CD4-positive, alpha-beta T cell (primary cell): ENCODE measurements around the gene GPC2. TPM values are rescaled to one million over a fixed set of nuclear protein-coding genes. Genes with fewer than 3 reads are reported as not detected.

Experiments
- ATAC-seq: fragments of 200-7000 bp; cut with Tn5 transposase; one replicate; pipeline ENCODE4 v1.10.0; 2022; ENCODE audit warnings: mild to moderate bottlenecking; ENCODE audit not compliant: poor library complexity
- CTCF ChIA-PET: fragments of 350-600 bp; sonication (Branson Sonifier 250); formaldehyde crosslinking; loops from one replicate; lab custom pipeline; 2021; ENCODE audit warnings: antibody characterized with exemption, inconsistent platforms; lab: Charles Lee
- POLR2A ChIA-PET: fragments of 350-600 bp; sonication (Branson Sonifier 250); formaldehyde crosslinking; loops from one replicate; lab custom pipeline; 2021; ENCODE audit warnings: antibody characterized with exemption, inconsistent platforms; lab: Charles Lee
- DNase-seq, 14 experiments: peaks; one replicate each; pipeline ENCODE4 v3.0.0-alpha.2; 2013 to 2020; ENCODE audit warnings: mixed read lengths in 2 of 14
- H3K27ac ChIP-seq, 2 donors: one replicate each; pipeline versions ENCODE4 v1.5.1 to v1.7.0; 2013; ENCODE audit warnings: low read length in 2 of 2, low read depth in 1 of 2, mild to moderate bottlenecking in 1 of 2
- H3K27me3 ChIP-seq, 2 experiments: 1 replicate in 1 of 2; 2 replicates in 1 of 2; pipeline versions ENCODE4 v1.6.1 to v1.7.0; 2013; ENCODE audit warnings: low read length in 2 of 2, control low read depth in 1 of 2, mild to moderate bottlenecking in 1 of 2, moderate library complexity in 1 of 2; ENCODE audit not compliant: insufficient read depth in 2 of 2, control insufficient read depth in 1 of 2
- H3K36me3 ChIP-seq: one replicate; pipeline ENCODE4 v1.6.1; 2013; ENCODE audit warnings: low read length, control low read depth; ENCODE audit not compliant: insufficient read depth
- H3K4me1 ChIP-seq: one replicate; pipeline ENCODE4 v1.6.1; 2013; ENCODE audit warnings: low read length, control low read depth; ENCODE audit not compliant: insufficient read depth
- H3K4me3 ChIP-seq: one replicate; pipeline ENCODE4 v1.5.1; 2013; ENCODE audit warnings: mild to moderate bottlenecking, low read length, moderate library complexity
- H3K9me3 ChIP-seq, 2 experiments: 1 replicate in 1 of 2; 2 replicates in 1 of 2; pipeline versions ENCODE4 v1.6.1 to v1.7.0; 2013; ENCODE audit warnings: low read length in 2 of 2, mild to moderate bottlenecking in 2 of 2, control low read depth in 1 of 2, moderate library complexity in 1 of 2; ENCODE audit not compliant: control insufficient read depth in 1 of 2, insufficient read depth in 1 of 2
- H3K27ac Mint-ChIP-seq: one replicate; pipeline ENCODE4 v1.8.0; 2020; ENCODE audit warnings: mixed read lengths
- H3K27me3 Mint-ChIP-seq: one replicate; pipeline ENCODE4 v1.8.0; 2021; ENCODE audit warnings: mixed read lengths
- H3K36me3 Mint-ChIP-seq: one replicate; pipeline ENCODE4 v1.8.0; 2021; ENCODE audit warnings: low read depth, mixed read lengths
- H3K4me1 Mint-ChIP-seq: one replicate; pipeline ENCODE4 v1.8.0; 2021; ENCODE audit warnings: low read depth, mixed read lengths
- H3K4me3 Mint-ChIP-seq: one replicate; pipeline ENCODE4 v1.8.0; 2020; ENCODE audit warnings: mild to moderate bottlenecking, mixed read lengths
- H3K9me3 Mint-ChIP-seq: one replicate; pipeline ENCODE4 v1.8.0; 2020; ENCODE audit warnings: mixed read lengths
- CTCF ChIP-seq: fragments of 200-600 bp; IDR thresholded peaks from one replicate; pipeline ENCODE4 v1.8.0; 2022; ENCODE audit warnings: antibody characterized with exemption, mild to moderate bottlenecking
- intact Hi-C, 2 experiments: fragments of 100-400 bp; cut with DNase I in 1 of 2; cut with micrococcal nuclease in 1 of 2; formaldehyde crosslinking; loops; one replicate each; pipeline versions ENCODE4 v1.15.1 to v1.9.0; 2023 to 2025; cut with DNase I, micrococcal nuclease
- total RNA-seq, 174 experiments: library from RNA in 2 of 174; stranded (reverse) in 2 of 174; gene quantifications; one replicate each; pipeline ENCODE4 v1.2.3 and lab custom pipeline; 2021 to 2026

Gene GPC2
- total RNA-seq, 2 experiments from 2014 or later: 16.4 to 18.7 TPM

GRCh38 chr7:100158229-100159098 is 18.7 kb downstream of the GPC2 start, which contains the start of gene TRAPPC14:
Gene TRAPPC14 (minus strand): TSS chr7:100158723. CDS start chr7:100158499, 224 bp downstream.
- peaks cover 59% of the 10 kb centered on the region for H3K4me1 Mint-ChIP-seq
- peaks cover 61% of the 10 kb centered on the region for H3K4me1 ChIP-seq
- CTCF ChIA-PET: interaction anchor here (1.0 to 1.1 kb wide), 3 partner anchors 10 to 25 kb away, joined by 3 read pairs; partner anchors contain the start of genes GAL3ST4 and LAMTOR4

GRCh38 chr7:100157334-100158228 is 19.6 kb downstream of the GPC2 start:
- Histone ChIP-seq H3K9me3 (no peaks in the 10 kb centered on the region), H3K27ac (peak overlapping the region; percentile 40 to 87), H3K4me1 (peaks cover 57% of the 10 kb centered on the region), H3K27me3 (no peaks in the 10 kb centered on the region), H3K4me3 (peak overlapping the region; percentile 71), H3K36me3 (peaks cover 43% of the 10 kb centered on the region)
- H3K4me1 Mint-ChIP-seq: peaks cover 55% of the 10 kb centered on the region
- no peaks in the 10 kb centered on the region for H3K27me3 Mint-ChIP-seq
- ChIA-PET POLR2A (interaction anchor here (0.6 to 3.1 kb wide), 12 partner anchors 8 to 692 kb away, joined by 3 to 27 read pairs (median 4); partner anchors contain the start of genes AGFG2, ATP5MF, GAL3ST4 and GPC2), CTCF (interaction anchor here (1.0 to 1.1 kb wide), 2 partner anchors 9 to 26 kb away, joined by 3 read pairs; partner anchors contain the start of gene LAMTOR4)
- no peak for TF ChIP-seq CTCF
- peak overlapping the region; percentile 81 for H3K4me3 Mint-ChIP-seq
- H3K36me3 Mint-ChIP-seq: peaks cover 43% of the 10 kb centered on the region
- no peaks in the 10 kb centered on the region for H3K9me3 Mint-ChIP-seq
- no peak for ATAC-seq
- H3K27ac Mint-ChIP-seq: peak overlapping the region; percentile 76
- intact Hi-C loops: loop anchor here (1.0 to 5.0 kb wide), 3 partner anchors 9 to 115 kb away; partner anchors contain the start of genes GPC2 (in 1 of the 2), LAMTOR4 (in 1 of the 2) and STAG3 (in 1 of the 2)
- DNase-seq: peak in 1 of 14 experiments; percentile 39

More at GRCh38 chr7:100158229-100159098, 18.7 kb downstream of the GPC2 start, which contains the start of gene TRAPPC14:
- no peaks in the 10 kb centered on the region for H3K27me3 Mint-ChIP-seq
- no peaks in the 10 kb centered on the region for H3K9me3 Mint-ChIP-seq
- POLR2A ChIA-PET: interaction anchor here (0.7 to 3.1 kb wide), 10 partner anchors 9 to 64 kb away, joined by 3 to 27 read pairs (median 4); partner anchors contain the start of genes GAL3ST4, GPC2, LAMTOR4 and STAG3
- Histone ChIP-seq H3K9me3 (no peaks in the 10 kb centered on the region), H3K27ac (peak within 1 kb of the TSS; percentile 48 to 87), H3K36me3 (peaks cover 38% of the 10 kb centered on the region), H3K4me3 (peak within 1 kb of the TSS; percentile 71), H3K27me3 (no peaks in the 10 kb centered on the region)
- intact Hi-C loops: loop anchor here (1.0 to 5.0 kb wide), 3 partner anchors 10 to 114 kb away; partner anchors contain the start of genes GPC2 (in 1 of the 2), LAMTOR4 (in 1 of the 2) and STAG3 (in 1 of the 2)
- ATAC-seq (peak; percentile 84), DNase-seq (peak; percentile 79 to 98 (median 90))
- no peak for TF ChIP-seq CTCF
- H3K27ac Mint-ChIP-seq: peak within 1 kb of the TSS; percentile 76
- H3K4me3 Mint-ChIP-seq: peak within 1 kb of the TSS; percentile 93
- H3K36me3 Mint-ChIP-seq: peaks cover 34% of the 10 kb centered on the region
